SH-SY5Y (cell line): Measurements from ENCODE around the gene TMEM37.

Experiments
- GATA2 ChIP-seq: IDR thresholded peaks from 2 replicates; pipeline ENCODE4 v1.6.1; 2011; ENCODE audit warnings: mild to moderate bottlenecking, low read depth, low read length
- GATA3 ChIP-seq: IDR thresholded peaks from 2 replicates; pipeline ENCODE4 v1.6.1; 2011; ENCODE audit warnings: low read depth, mild to moderate bottlenecking, low read length, moderate library complexity

DNA sequence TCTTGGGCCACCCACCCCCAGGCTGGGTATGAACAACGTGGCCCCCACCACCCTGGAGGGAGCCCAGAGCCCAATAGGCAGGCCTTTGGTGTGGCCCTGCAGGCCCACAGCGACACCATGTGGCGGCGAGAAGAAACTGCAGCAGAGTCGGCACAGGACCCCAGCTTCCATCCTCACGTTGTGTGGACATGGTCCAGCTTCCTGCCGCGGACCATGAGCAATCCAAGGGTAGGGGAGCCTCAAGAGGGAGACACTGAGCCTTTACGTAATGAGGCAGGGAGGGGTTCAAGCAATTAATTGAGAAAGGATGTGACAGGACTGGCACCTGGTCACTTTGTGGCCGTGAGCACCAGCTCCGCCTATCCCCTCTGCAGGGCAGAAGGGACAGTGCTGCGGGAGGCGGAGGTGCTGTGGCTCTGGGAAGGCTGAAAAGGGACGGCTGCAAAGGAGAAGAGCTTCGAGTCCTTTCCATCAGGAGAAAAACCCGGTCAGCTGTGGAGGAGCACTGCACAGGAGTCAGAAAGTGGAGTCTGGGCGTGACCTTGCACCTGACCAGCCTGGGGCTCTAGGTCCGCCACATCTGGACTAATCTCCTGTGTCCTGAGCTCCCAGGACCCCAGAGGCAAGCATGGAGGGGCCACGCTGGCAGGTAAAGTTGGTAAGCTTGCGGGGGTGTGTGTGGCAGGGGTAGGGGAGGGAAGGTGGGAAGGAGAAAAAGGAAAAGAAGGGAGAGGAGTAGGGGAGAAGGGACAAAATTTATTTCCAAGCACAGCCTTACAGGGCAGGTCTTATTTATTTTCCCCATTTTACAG lies 44.9 kb downstream of the TMEM37 start:
- TF ChIP-seq GATA3 (no peak), GATA2 (no peak)
